Adipocyte (in vitro differentiated cells): ENCODE measurements around the gene CDK19.
"Not testable (repeated sequence)": the region's sequence is repeated elsewhere in the genome, so short reads cannot be mapped to it uniquely, and the experiment has no call there.

Source experiments
- DNase-seq: peaks from one replicate; pipeline ENCODE4 v3.0.0-alpha.2; 2015; ENCODE audit warnings: low read depth
- H3K27me3 ChIP-seq: replicated peaks from 2 replicates; pipeline ENCODE4 v1.7.0; 2013; ENCODE audit warnings: mild to moderate bottlenecking, low read length, moderate library complexity; ENCODE audit not compliant: control insufficient read depth, insufficient read depth
- H3K36me3 ChIP-seq: 2 replicates; pipeline ENCODE4 v1.7.0; 2013; ENCODE audit warnings: low read length, mild to moderate bottlenecking, moderate library complexity; ENCODE audit not compliant: control insufficient read depth, insufficient read depth, severe bottlenecking
- H3K4me1 ChIP-seq: 2 replicates; pipeline ENCODE4 v1.7.0; 2013; ENCODE audit warnings: mild to moderate bottlenecking, low read length, moderate library complexity; ENCODE audit not compliant: control insufficient read depth, insufficient read depth
- H3K4me3 ChIP-seq: 2 replicates; pipeline ENCODE4 v1.7.0; 2013; ENCODE audit warnings: mild to moderate bottlenecking, low read length, moderate library complexity
- H3K9ac ChIP-seq: 2 replicates; pipeline ENCODE4 v1.7.0; 2013; ENCODE audit warnings: mild to moderate bottlenecking, low read length, moderate library complexity
- H3K9me3 ChIP-seq: 2 replicates; pipeline ENCODE4 v1.7.0; 2013; ENCODE audit warnings: mild to moderate bottlenecking, low read length, moderate library complexity; ENCODE audit not compliant: control insufficient read depth

The CDK19 gene

DNA sequence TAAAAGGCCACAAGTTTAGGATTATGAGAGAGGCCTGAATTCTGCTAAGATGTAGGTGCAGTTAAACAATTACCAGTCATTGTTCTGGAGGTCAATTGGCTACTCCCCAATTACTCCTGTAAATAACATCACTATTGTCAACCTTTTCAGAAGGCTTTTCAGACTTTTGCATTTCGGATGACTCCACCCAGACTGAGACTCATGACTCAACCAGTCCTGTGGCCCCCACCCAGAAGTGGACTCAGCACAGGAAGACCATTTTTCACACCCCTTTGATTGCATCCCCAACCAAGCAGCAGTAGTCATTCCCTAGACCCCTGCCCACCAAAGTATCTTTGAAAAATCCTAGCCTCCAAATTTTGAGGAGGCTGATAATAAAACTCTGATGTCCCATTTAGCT lies 199.5 kb downstream of the CDK19 start:
- H3K9me3 ChIP-seq = no peaks in the 10 kb centered on the region
- no peak for DNase-seq
- H3K4me3 ChIP-seq = no peak overlapping the region
- H3K4me1 ChIP-seq = no peaks in the 10 kb centered on the region
- H3K27me3 ChIP-seq = no peaks in the 10 kb centered on the region
- H3K9ac ChIP-seq = no peak overlapping the region
- peaks cover 2% of the 10 kb centered on the region for H3K36me3 ChIP-seq

DNA sequence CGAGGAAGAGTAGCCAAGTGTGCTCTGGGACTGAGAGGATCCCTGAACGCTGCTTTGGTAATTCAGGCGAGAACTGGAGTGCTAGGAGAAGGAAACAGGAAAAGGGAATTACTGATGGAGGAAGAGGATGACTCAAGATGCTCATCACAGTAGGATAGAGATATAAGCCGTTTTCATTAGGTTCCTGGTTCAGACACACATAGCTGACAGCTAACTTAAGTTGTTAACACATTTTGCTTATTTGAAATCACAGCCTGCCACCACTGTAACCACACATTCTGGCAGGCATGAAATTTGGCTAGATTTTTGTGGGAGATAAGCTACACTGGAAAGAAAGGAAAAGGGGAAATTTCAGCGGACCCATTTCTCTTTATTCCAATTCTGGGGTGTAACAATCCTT lies 200.7 kb downstream of the CDK19 start:
- no peak for DNase-seq
- H3K36me3 ChIP-seq = peaks cover 2% of the 10 kb centered on the region
- H3K9ac ChIP-seq = no peak overlapping the region
- no peaks in the 10 kb centered on the region for H3K27me3 ChIP-seq
- H3K9me3 ChIP-seq = no peaks in the 10 kb centered on the region
- H3K4me1 ChIP-seq = no peaks in the 10 kb centered on the region
- H3K4me3 ChIP-seq = no peak overlapping the region

DNA sequence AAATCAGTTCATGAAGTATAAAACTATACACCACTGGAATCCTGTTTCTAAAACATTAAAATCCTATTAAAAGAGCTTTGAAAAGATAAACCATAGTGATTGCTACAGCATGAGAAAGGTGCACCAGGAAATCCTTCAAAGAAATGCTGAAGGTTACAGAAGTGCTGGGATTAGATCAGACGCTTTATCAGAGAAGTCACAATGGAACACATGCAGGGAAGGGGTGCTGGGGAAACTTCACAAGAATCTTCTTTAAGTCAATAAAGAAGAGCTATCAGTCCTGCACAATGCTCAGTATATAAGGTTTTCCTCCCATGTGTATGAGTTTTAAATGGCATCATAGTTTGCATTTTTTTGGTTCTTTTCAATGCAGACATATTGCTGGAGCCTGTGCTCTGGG lies 201.2 kb downstream of the CDK19 start:
- Histone ChIP-seq H3K9me3 (no peaks in the 10 kb centered on the region), H3K4me3 (no peak overlapping the region), H3K27me3 (no peaks in the 10 kb centered on the region), H3K4me1 (no peaks in the 10 kb centered on the region), H3K9ac (no peak overlapping the region), H3K36me3 (peaks cover 2% of the 10 kb centered on the region)
- no peak for DNase-seq

DNA sequence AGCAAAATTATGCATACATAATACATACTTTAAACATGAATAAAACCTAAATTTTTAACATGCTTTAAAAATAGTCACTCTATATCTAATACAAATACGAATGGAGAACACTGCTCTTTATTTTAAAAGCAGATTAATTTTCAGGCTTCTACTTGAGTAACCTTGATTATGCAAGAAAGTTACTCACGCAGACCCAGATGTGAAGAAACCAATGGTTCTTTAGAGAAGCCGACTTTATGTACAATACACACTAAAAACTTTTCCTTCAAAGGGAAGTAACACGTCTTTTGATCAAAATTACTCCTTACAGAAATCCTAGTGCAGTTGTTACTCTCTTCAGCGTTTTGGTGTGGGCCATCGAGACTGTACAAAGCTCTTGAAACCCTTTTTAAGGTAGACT lies 201.9 kb downstream of the CDK19 start:
- Histone ChIP-seq H3K27me3 (no peaks in the 10 kb centered on the region), H3K4me1 (no peaks in the 10 kb centered on the region), H3K36me3 (peaks cover 2% of the 10 kb centered on the region)

DNA sequence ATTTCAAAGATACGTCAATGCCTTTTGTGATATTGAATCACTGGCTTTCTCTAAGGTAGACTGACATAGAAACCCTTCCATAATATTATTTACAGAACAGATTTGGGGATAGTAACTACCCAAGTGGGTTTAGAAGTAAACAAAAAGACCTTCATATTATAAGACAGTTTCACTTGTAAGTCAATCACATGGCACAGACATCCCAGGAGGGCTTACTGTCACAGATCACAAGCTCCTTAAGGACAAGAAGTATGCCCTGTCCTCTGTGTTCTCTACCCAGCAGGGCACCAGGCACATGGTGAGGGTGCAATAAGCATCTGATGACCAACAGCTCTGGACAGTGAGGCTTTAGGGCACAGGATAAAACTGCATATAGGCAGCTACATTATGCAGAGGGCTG lies 203.0 kb downstream of the CDK19 start:
- Histone ChIP-seq H3K9me3 (no peaks in the 10 kb centered on the region), H3K27me3 (no peaks in the 10 kb centered on the region), H3K4me1 (no peaks in the 10 kb centered on the region), H3K9ac (no peak overlapping the region), H3K4me3 (no peak overlapping the region), H3K36me3 (peaks cover 2% of the 10 kb centered on the region)
- DNase-seq = no peak

More for the DNA sequence above, 201.9 kb downstream of the CDK19 start:
- H3K9ac ChIP-seq = no peak overlapping the region
- no peaks in the 10 kb centered on the region for H3K9me3 ChIP-seq
- DNase-seq = no peak
- no peak overlapping the region for H3K4me3 ChIP-seq

DNA sequence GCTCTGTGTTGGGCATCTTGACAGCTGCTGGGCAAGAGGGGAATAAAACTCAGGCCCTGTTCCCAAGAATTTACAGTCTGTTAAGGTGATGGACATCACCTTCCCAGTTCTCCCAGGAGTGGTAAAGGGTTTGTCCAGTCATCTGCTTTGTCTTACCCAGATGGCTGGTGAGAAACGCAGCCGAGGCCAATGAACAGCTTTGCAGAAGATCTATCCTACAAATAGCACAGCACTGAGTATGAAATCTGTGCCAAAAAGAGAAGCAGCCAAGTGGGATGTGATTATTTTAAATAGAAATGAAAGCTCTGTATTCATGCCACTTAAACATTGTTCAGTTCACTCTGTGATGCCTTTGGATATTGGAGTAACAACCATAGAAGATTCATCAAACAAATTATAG lies 206.2 kb downstream of the CDK19 start:
- DNase-seq = no peak
- H3K36me3 ChIP-seq = no peaks in the 10 kb centered on the region
- no peaks in the 10 kb centered on the region for H3K27me3 ChIP-seq
- H3K4me1 ChIP-seq = no peaks in the 10 kb centered on the region
- no peak overlapping the region for H3K9ac ChIP-seq
- H3K4me3 ChIP-seq = no peak overlapping the region
- no peaks in the 10 kb centered on the region for H3K9me3 ChIP-seq

DNA sequence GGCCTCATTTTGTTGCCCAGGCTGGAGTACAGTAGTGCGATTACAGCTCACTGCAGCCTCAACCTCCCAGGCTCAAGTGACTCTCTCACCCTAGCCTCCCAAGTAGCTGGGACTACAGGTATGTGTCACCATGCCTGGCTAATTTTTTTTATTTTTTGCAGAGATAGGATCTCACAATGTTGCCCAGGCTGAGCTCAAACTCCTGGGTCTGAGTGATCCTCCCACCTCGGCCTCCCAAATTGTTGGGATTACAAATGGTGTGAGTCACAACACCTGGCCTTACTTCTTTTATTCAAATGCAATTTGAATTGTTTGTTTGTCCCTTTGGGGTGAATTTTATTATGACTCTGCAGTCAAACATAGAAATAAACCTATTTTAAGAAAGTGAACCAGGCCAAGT lies 207.1 kb downstream of the CDK19 start:
- Histone ChIP-seq H3K4me1 (no peaks in the 10 kb centered on the region), H3K27me3 (no peaks in the 10 kb centered on the region), H3K9ac (no peak overlapping the region), H3K4me3 (no peak overlapping the region), H3K36me3 (no peaks in the 10 kb centered on the region), H3K9me3 (no peaks in the 10 kb centered on the region)
- no peak for DNase-seq

DNA sequence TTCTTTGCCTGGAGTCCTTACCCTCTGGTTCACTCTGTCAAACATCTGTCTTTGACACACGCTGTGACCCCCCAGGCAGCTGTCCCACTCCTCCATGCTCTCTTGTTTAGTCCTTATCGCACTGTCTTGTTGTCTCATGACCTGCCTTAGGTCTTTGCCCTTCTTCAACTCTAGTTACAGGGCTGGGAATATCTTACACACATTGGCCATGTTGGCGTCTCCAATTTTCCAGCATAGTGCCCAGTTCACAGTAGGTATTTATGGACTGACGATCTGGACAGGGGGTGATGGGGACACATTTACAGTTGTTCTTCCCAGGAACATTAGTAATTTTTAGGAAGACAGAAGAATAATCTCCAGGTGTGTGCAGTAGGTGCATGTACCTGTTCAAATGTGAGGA lies 209.1 kb downstream of the CDK19 start:
- Histone ChIP-seq H3K9me3 (no peaks in the 10 kb centered on the region), H3K4me3 (no peak overlapping the region), H3K4me1 (no peaks in the 10 kb centered on the region), H3K36me3 (no peaks in the 10 kb centered on the region), H3K27me3 (no peaks in the 10 kb centered on the region), H3K9ac (no peak overlapping the region)
- DNase-seq = no peak

DNA sequence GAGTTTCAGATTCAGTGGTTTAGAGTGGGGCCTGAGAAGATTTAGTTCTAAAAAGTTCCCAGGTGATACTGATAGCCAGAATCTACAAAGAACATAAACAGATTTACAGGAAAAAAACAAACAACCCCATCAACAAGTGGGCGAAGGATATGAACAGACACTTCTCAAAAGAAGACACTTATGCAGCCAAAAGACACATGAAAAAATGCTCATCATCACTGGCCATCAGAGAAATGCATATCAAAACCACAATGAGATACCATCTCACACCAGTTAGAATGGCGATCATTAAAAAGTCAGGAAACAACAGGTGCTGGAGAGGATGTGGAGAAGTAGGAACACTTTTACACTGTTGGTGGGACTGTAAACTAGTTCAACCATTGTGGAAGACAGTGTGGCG lies 214.6 kb downstream of the CDK19 start:
- not testable (repeated sequence) for H3K9ac ChIP-seq, DNase-seq, H3K36me3 ChIP-seq, H3K4me3 ChIP-seq, H3K4me1 ChIP-seq, H3K9me3 ChIP-seq, H3K27me3 ChIP-seq

DNA sequence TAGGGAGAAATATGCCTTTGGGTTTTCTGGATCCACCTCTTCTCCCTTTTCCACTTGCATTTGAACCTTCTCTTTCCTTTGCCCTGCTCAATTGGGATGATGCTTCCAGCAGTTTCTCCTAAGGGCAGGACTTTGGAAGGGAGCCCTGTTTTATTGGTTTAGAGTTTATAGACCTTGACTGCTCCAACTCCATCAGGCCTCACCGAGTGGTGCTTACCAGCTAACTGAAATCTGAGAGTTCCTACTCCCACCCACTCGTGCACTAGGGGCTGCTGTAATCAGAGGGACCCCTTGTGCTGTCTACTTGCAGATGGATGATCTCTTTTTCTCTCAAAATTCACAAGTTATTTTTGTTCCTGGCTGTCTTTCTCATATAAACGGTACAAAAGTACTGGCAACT lies 217.5 kb downstream of the CDK19 start:
- Histone ChIP-seq H3K9ac (no peak overlapping the region), H3K27me3 (no peaks in the 10 kb centered on the region), H3K36me3 (no peaks in the 10 kb centered on the region), H3K4me1 (no peaks in the 10 kb centered on the region), H3K4me3 (no peak overlapping the region), H3K9me3 (no peaks in the 10 kb centered on the region)
- DNase-seq = no peak

DNA sequence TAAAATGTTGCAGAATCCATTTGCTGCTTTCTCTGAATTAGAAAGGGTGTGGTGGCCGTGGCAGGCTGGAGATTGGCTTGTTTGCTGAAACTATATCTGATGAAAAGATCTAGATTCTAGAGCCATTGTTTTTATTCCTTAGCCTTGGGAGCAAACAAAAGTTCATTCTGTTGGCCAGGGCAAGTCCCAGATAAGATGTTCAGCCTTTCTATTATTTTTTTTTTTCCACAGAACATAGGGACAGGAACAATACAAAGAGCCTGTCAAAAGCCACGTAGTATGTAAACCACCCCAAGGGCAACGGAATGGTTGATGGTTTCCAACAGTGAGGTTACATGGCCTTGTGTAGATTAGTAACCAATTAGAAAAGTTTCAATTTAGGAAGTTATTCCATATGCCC lies 218.9 kb downstream of the CDK19 start:
- no peak overlapping the region for H3K9ac ChIP-seq
- H3K9me3 ChIP-seq = no peaks in the 10 kb centered on the region
- H3K4me1 ChIP-seq = no peaks in the 10 kb centered on the region
- H3K36me3 ChIP-seq = no peaks in the 10 kb centered on the region
- H3K27me3 ChIP-seq = no peaks in the 10 kb centered on the region
- no peak overlapping the region for H3K4me3 ChIP-seq
- DNase-seq = no peak

DNA sequence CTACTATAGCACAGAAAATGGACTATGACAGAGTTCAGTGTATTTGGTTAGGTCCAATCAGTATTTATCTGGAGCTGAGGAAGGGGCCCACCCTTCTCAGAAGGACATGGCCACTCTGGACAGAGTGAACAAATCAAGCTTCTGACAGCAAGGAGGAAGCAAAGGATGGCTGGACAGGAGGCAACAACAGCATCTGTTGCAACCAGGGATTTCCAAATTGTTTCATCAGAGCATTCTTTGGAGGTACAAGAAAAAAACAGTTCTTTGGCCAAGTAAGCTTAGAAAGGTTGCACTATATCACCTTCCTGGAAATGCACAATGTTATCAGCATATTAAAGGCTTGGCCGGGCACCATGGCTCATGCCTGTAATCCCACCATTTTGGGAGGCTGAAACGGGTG lies 220.2 kb downstream of the CDK19 start:
- Histone ChIP-seq H3K9me3 (no peaks in the 10 kb centered on the region), H3K4me3 (no peak overlapping the region), H3K27me3 (no peaks in the 10 kb centered on the region), H3K9ac (no peak overlapping the region), H3K36me3 (no peaks in the 10 kb centered on the region), H3K4me1 (no peaks in the 10 kb centered on the region)
- no peak for DNase-seq
